Endothelial cell of umbilical vein (primary cell): Measurements from ENCODE around the gene SEL1L2. TPM values are rescaled to one million over a fixed set of nuclear protein-coding genes. Genes with fewer than 3 reads are reported as not detected.

Source experiments
- BruUV-seq: library from RNA; stranded (reverse); fragments of 400-500 nt; replicated peaks from 2 replicates; lab custom pipeline; 2021; lab: Mats Ljungman, UMichigan
- CTCF ChIA-PET: fragments of 300-600, 350-600 bp; sonication (Branson Sonifier 250); formaldehyde crosslinking; loops from one replicate; lab custom pipeline; 2021; ENCODE audit warnings: antibody characterized with exemption, inconsistent platforms; lab: Charles Lee
- POLR2A ChIA-PET: fragments of 300-600, 350-600 bp; sonication (Branson Sonifier 250); formaldehyde crosslinking; loops from one replicate; lab custom pipeline; 2021; ENCODE audit warnings: antibody characterized with exemption, inconsistent platforms; lab: Charles Lee
- DNase-seq: peaks from one replicate; pipeline ENCODE4 v3.0.0-alpha.2; 2011; ENCODE audit warnings: low read depth, low spot score
- FAIRE-seq: peaks from 2 replicates; lab custom pipeline; 2011; peaks lifted over from hg19 to GRCh38; lab: Jason Lieb, UNC
- H2AFZ ChIP-seq: 2 replicates; pipeline ENCODE4 v1.6.0; 2012; ENCODE audit warnings: low read depth, low read length, control low read depth, inconsistent platforms
- H3K27ac ChIP-seq: 2 replicates; pipeline ENCODE4 v1.5.1; 2011; ENCODE audit warnings: low read depth, mild to moderate bottlenecking, control low read depth, low read length, moderate library complexity; ENCODE audit not compliant: insufficient read depth
- H3K27me3 ChIP-seq, 2 experiments: 2 replicates each; pipeline versions ENCODE4 v1.6.0 to v1.6.1; 2011; ENCODE audit warnings: low read length in 2 of 2, mixed read lengths in 1 of 2; ENCODE audit not compliant: control insufficient read depth in 2 of 2, insufficient read depth in 2 of 2
- H3K36me3 ChIP-seq, 2 experiments: 2 replicates in 1 of 2; 3 replicates in 1 of 2; pipeline ENCODE4 v1.5.1; 2011; ENCODE audit warnings: low read length in 2 of 2, mild to moderate bottlenecking in 1 of 2, moderate library complexity in 1 of 2; ENCODE audit not compliant: control insufficient read depth in 2 of 2, insufficient read depth in 2 of 2; ENCODE audit errors: extremely low read depth in 1 of 2
- H3K4me1 ChIP-seq: 3 replicates; pipeline ENCODE4 v1.5.1; 2011; ENCODE audit warnings: mild to moderate bottlenecking, low read length; ENCODE audit not compliant: control insufficient read depth, insufficient read depth; ENCODE audit errors: extremely low read depth
- H3K4me2 ChIP-seq: 2 replicates; pipeline ENCODE4 v1.6.1; 2011; ENCODE audit warnings: low read length, control low read depth, mixed read lengths; ENCODE audit not compliant: insufficient read depth
- H3K4me3 ChIP-seq, 3 experiments: fragments of 200-600 bp in 1 of 3; sonication (generic), shearing (Covaris generic) in 1 of 3; replicated peaks in 1 of 3; 2 replicates each; pipeline ENCODE4 v1.5.1; 2011 to 2016; ENCODE audit warnings: control low read depth in 3 of 3, low read length in 3 of 3, mild to moderate bottlenecking in 2 of 3, inconsistent platforms in 1 of 3, low read depth in 1 of 3, moderate library complexity in 1 of 3; ENCODE audit not compliant: insufficient read depth in 1 of 3
- H3K79me2 ChIP-seq: 2 replicates; pipeline ENCODE4 v1.6.0; 2012; ENCODE audit warnings: low read length, inconsistent platforms; ENCODE audit not compliant: control insufficient read depth, insufficient read depth
- H3K9ac ChIP-seq: replicated peaks from 2 replicates; pipeline ENCODE3; 2011; ENCODE audit warnings: low read length, control low read depth; ENCODE audit not compliant: insufficient read depth; ENCODE audit errors: extremely low read depth
- H3K9me1 ChIP-seq: replicated peaks from 3 replicates; pipeline ENCODE4 v1.6.0; 2011; ENCODE audit warnings: mild to moderate bottlenecking, low read length; ENCODE audit not compliant: control insufficient read depth, insufficient read depth; ENCODE audit errors: extremely low read depth
- H3K9me3 ChIP-seq: replicated peaks from 2 replicates; pipeline ENCODE4 v1.5.1; 2012; ENCODE audit warnings: low read length, inconsistent platforms; ENCODE audit not compliant: control insufficient read depth, insufficient read depth
- H4K20me1 ChIP-seq: replicated peaks from 2 replicates; pipeline ENCODE3; 2011; ENCODE audit warnings: mild to moderate bottlenecking, low read length; ENCODE audit not compliant: control insufficient read depth, insufficient read depth; ENCODE audit errors: extremely low read depth
- CTCF ChIP-seq, 2 donors: IDR thresholded peaks; 1 replicate in 1 of 2; 2 replicates in 1 of 2; pipeline ENCODE4 v1.5.1; 2011; ENCODE audit warnings: low read length in 2 of 2, mild to moderate bottlenecking in 2 of 2, moderate library complexity in 2 of 2, control low read depth in 1 of 2, inconsistent platforms in 1 of 2, low read depth in 1 of 2; ENCODE audit not compliant: insufficient read depth in 1 of 2; ENCODE audit errors: extremely low read depth in 1 of 2
- EZH2 ChIP-seq: IDR thresholded peaks from 2 replicates; pipeline ENCODE4 v1.6.1; 2012; ENCODE audit warnings: borderline replicate concordance, low read depth, mild to moderate bottlenecking, moderate library complexity, low read length, inconsistent platforms; ENCODE audit not compliant: severe bottlenecking
- FOS ChIP-seq: IDR thresholded peaks from 2 replicates; pipeline ENCODE4 v1.6.1; 2011; ENCODE audit warnings: mild to moderate bottlenecking, low read length, moderate library complexity, borderline replicate concordance; ENCODE audit not compliant: insufficient read depth
- GATA2 ChIP-seq: IDR thresholded peaks from 2 replicates; pipeline ENCODE4 v1.7.0; 2011; ENCODE audit warnings: low read depth, mild to moderate bottlenecking, moderate library complexity, mixed read lengths, low read length; ENCODE audit not compliant: insufficient read length, insufficient read depth
- JUN ChIP-seq: IDR thresholded peaks from 2 replicates; pipeline ENCODE4 v1.6.1; 2011; ENCODE audit warnings: borderline replicate concordance, low read depth; ENCODE audit not compliant: insufficient read length, insufficient read depth
- MAX ChIP-seq: IDR thresholded peaks from 2 replicates; pipeline ENCODE4 v1.6.1; 2011; ENCODE audit not compliant: insufficient read depth, insufficient read length
- MYC ChIP-seq: IDR thresholded peaks from one replicate; pipeline ENCODE4 v1.6.1; 2011; ENCODE audit warnings: mild to moderate bottlenecking, low read depth, low read length
- POLR2A ChIP-seq: IDR thresholded peaks from 2 replicates; pipeline ENCODE4 v1.6.1; 2012; ENCODE audit warnings: low read depth, mild to moderate bottlenecking, control low read depth, low read length
- POLR2AphosphoS5 ChIP-seq: IDR thresholded peaks from 2 replicates; pipeline ENCODE4 v1.6.1; 2012; ENCODE audit warnings: low read depth, mild to moderate bottlenecking, control low read depth, low read length, moderate library complexity; ENCODE audit not compliant: insufficient read depth
- dilution Hi-C: fragments of 300-500 bp; cut with MboI; formaldehyde crosslinking; loops from one replicate; pipeline ENCODE4 v1.15.0; 2019; ENCODE audit warnings: low sequenced_read_pairs; ENCODE audit not compliant: extremely low pct_ligation_motif_present
- intact Hi-C: fragments of 100-400 bp; cut with micrococcal nuclease; formaldehyde crosslinking; loops from one replicate; pipeline ENCODE4 v1.10.0; 2022
- polyA plus RNA-seq, 4 experiments: library from polyadenylated mRNA; depleted of rRNA in 3 of 4; stranded (reverse) in 3 of 4; unstranded in 1 of 4; fragments of >200 nt; gene quantifications; 2 replicates each; pipeline versions ENCODE4 v1.2.1 to v1.2.3, GENCODE V29; 2011 to 2012; ENCODE audit warnings: missing spikeins in 1 of 4
- total RNA-seq: library from RNA; stranded (reverse); gene quantifications from 2 replicates; pipeline ENCODE4 v1.2.3, GENCODE V29; 2021

The SEL1L2 gene
- total and polyA plus RNA-seq, 2 donors (not counting 3 experiments of a cell fraction or from before 2014, with no cell fraction given): not detected

- ChIA-PET POLR2A (no interaction called here), CTCF (interaction anchor here (0.6 kb wide), 1 partner anchor 11 kb away, joined by 3 read pairs; no protein-coding TSS in a partner anchor)
- no peaks in the 10 kb centered on the region for H3K36me3 ChIP-seq
- H3K4me1 ChIP-seq: no peaks in the 10 kb centered on the region
- no peak overlapping the region for H3K4me2 ChIP-seq
- no peaks in the 10 kb centered on the region for H3K9me3 ChIP-seq
- no peak overlapping the region for H3K27ac ChIP-seq
- BruUV-seq: no TSS peak
- intact Hi-C loops (no loop called here), dilution Hi-C loops (no loop called here)
- no peak overlapping the region for H3K9ac ChIP-seq
- FAIRE-seq: no peak
- H2AFZ ChIP-seq: no peak overlapping the region
- no peak for DNase-seq
- TF ChIP-seq POLR2A: no peak
- TF ChIP-seq MAX: no peak
- no peak for TF ChIP-seq FOS
- no peak for TF ChIP-seq POLR2AphosphoS5
- TF ChIP-seq JUN: no peak
- TF ChIP-seq MYC: no peak
- no peak for TF ChIP-seq EZH2
- TF ChIP-seq GATA2: no peak
- no peak for TF ChIP-seq CTCF (IDR thresholded peaks at IDR 0.05; ENCODE audit: extremely low read depth in 1 of 2, insufficient read depth in 1 of 2, low read depth in 1 of 2, low read length in 2 of 2)
- H4K20me1 ChIP-seq: no peaks in the 10 kb centered on the region
- no peaks in the 10 kb centered on the region for H3K9me1 ChIP-seq
- H3K79me2 ChIP-seq: no peaks in the 10 kb centered on the region
- H3K27me3 ChIP-seq: no peaks in the 10 kb centered on the region
- H3K4me3 ChIP-seq: no peak overlapping the region
Measured at GRCh38 chr20:13858439-13858838, 132.0 kb downstream of the SEL1L2 start.
